ENCODE data around the gene NPTX2.
"Not testable (repeated sequence)": the region's sequence is repeated elsewhere in the genome, so short reads cannot be mapped to it uniquely, and the experiment has no call there.

Gene NPTX2, protein sequence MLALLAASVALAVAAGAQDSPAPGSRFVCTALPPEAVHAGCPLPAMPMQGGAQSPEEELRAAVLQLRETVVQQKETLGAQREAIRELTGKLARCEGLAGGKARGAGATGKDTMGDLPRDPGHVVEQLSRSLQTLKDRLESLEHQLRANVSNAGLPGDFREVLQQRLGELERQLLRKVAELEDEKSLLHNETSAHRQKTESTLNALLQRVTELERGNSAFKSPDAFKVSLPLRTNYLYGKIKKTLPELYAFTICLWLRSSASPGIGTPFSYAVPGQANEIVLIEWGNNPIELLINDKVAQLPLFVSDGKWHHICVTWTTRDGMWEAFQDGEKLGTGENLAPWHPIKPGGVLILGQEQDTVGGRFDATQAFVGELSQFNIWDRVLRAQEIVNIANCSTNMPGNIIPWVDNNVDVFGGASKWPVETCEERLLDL

DNA sequence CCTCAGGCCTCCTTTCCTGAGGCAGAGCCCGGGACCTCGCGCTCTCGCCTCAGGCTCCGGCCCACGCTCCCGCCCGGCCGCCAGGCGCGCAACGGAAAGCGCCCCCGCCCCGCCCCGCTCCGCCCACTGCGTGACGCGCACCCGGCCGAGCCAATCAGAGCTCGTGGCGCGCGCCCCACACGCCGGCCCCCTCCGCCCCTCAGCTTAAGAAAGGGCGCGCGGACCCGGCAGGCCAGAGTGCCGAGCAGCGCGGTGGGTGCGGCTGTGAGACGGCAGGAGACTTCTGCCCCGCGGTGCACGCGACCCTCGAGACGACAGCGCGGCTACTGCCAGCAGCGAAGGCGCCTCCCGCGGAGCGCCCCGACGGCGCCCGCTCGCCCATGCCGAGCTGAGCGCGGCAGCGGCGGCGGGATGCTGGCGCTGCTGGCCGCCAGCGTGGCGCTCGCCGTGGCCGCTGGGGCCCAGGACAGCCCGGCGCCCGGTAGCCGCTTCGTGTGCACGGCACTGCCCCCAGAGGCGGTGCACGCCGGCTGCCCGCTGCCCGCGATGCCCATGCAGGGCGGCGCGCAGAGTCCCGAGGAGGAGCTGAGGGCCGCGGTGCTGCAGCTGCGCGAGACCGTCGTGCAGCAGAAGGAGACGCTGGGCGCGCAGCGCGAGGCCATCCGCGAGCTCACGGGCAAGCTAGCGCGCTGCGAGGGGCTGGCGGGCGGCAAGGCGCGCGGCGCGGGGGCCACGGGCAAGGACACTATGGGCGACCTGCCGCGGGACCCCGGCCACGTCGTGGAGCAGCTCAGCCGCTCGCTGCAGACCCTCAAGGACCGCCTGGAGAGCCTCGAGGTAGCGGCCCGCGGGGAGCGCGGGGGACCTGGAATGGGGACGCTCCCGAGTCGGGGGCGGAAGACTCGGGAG lies at the start of gene NPTX2:
NPTX2 (plus strand) TSS at position 235 of the 909 bp plus-strand sequence; CDS start at position 412, 177 bp downstream.
- DNase-seq, result peak; percentile 53

DNA sequence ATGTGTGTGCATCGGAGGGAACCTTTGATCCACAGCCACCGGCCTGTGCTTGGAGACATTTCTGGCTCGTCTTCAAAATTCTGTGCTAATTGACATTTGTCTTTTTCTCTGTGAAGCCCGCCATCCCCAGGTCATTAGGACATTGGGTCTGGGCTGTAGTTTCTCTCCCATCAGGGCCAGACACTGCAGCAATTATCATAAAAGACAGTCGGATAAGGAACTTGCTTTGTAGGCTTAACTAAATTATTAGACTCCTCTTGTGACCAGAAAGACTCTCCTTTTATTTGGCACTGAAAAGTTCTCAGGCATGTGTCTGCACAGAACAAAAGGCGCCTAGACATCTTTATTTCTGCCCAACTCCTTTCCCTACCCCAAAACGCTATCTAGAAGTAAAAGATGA lies 49.1 kb upstream of the NPTX2 start:
- no peak for DNase-seq

DNA sequence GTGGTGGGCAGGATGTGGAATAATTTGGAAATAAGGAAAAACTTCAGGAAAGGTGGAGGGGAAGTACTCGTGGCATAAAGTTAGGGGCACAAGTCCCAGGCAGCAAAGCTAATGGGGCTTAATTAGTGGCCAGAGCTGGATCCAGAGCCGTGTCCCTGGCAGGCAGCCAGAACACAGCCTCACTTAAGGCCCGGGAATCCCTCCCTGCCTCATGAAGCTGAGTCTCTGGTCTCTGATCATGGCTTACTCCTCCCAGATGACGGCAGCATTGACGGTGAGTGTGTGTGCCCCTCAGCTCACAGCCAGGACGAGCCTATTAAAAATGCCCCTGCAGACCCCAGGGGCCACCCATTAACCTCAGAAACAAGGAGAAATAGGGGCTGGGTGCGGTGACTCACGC lies 48.2 kb upstream of the NPTX2 start:
- DNase-seq, result no peak

DNA sequence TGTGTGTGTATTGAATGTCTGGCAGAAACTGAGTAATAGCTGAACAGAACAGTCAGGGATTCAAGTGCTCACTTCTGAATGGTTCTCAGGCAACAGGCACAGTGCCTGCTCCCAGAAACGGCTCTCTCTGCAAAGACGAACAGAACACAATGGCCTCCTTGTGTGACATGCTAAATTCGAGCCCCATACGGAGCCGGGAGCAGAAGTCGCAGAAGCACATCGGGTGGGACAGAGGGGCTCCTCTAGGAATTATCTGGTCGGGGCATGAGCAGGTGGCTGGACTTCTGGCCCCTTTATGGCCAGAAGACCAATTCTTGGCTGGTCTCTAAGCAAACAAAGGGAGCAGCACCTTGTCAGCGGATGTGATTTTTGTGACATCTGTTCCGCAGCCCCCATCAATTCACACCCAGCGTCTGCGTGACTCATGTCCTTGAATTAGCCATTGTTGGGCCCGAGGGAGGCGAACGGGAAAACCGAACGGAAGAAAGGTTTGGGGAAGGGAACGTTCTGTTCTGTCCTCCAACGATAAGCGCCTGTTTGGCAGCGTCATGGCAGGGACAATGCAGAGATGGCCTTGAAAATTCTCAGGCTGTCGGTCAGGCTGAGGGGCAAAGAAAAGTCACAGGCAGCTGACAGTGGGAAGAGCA lies 47.3 kb upstream of the NPTX2 start:
- DNase-seq, result peak; percentile 2

DNA sequence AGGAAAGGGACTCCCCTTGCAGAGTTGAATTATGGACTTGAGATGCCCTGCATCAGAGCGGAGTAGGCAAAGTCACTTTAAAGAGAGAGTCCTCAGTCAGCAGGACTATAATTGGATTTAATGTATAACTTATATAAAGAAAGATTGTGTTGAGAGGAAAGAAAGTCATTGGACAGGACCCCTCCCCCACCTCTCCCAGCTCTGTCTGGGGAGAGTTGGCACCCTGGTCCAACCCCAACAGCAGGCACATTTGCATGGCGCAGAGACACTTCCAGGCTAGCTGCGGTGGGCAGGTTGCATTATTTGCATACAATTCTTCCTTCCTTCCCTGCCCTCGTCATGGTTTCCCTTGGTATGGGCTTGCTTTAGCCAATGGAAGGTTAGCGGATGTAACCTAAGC lies 46.1 kb upstream of the NPTX2 start:
- DNase-seq, result no peak

DNA sequence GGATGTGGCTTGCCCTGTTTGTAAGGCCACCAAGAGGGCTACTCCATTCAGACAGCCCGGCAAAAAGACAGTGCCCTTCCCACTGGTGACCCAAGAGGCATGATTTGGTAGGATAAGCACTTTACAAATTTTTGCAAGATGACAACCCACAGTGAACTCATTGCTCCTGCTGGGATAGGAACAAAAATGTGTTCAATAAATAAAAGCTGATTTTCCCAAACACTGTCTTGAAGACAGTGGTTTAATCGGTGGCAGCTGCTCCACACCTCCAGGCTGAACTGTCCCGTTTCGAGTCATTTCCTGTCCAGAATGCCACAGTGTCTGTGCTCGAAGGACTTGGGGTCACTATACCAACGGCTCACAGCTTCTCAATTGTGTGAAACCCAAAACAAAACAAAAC lies 45.1 kb upstream of the NPTX2 start:
- DNase-seq, result no peak

DNA sequence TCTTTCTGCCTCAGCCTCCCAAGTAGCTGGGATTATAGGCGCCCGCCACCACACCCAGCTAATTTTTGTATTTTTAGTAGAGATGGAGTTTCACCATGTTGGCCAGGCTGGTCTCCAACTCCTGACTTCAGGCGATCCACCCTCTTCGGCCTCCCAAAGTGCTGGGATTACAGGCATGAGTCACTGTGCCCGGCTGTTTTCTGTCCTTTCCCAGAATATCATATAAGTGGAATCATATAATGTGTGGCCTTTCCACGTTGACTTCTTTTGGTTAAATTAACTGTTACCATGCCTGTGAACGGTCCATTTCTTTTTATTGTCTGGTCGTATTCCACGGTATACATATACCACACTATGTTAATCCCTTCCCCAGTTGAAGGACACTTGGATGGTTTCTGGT lies 44.4 kb upstream of the NPTX2 start:
- DNase-seq, result not testable (repeated sequence)

DNA sequence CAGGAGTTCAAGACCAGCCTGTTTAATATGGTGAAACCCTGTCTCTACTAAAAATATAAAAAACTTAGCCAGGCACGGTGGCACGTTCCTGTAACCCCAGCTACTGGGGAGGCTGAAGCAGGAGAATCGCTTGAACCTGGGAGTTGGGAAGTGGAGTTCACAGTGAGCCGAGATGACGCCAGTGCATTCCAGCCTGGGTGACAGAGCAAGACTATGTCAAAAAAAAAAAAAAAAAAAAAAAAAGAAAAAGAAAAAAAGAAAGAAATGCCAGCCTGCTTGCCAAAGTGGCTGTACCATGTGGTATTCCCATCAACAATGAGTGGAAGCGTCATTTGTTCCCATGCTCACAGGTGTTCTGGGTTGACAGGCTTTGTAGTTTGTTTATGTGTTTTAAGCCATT lies 43.3 kb upstream of the NPTX2 start:
- DNase-seq, result no peak

DNA sequence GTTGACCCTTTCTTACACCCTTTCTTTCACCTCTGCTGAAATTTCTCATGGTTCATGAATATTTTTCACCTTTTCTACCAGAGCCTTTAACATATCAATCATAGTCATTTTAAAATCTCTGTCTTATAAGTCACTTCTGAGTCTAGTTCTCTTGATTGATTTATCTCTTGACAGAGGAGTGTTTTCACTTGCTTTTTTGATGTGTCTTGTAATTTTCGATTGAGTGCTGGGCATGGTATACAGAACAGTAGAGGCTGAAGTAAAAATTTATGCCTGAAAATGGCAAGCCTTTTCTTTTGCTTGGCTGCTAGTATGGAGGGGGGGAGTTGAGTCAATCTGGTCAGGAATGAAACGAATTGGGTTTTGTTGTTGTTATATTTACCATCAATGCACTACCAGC lies 41.2 kb upstream of the NPTX2 start:
- DNase-seq, result no peak

DNA sequence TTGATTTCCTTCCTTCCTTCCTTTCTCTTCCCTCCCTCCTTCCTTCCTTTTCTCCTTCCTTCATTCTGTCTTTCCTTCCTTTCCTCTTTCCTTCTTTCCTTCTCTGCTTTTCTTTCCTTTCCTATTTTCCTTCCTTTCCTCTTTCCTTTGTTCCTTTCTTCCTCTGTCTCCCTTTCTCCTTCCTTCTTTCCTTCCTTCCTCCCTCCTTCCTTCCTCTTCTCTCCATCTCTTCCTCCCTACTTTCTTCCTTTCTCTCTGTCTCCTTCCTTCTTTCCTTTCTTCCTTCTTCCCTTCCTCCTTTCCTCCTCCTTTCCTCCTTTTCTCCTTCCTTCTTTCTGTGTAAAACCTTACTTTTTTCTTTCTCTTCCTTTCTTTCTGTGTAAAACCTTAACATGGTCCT lies 32.3 kb upstream of the NPTX2 start:
- DNase-seq, result no peak

DNA sequence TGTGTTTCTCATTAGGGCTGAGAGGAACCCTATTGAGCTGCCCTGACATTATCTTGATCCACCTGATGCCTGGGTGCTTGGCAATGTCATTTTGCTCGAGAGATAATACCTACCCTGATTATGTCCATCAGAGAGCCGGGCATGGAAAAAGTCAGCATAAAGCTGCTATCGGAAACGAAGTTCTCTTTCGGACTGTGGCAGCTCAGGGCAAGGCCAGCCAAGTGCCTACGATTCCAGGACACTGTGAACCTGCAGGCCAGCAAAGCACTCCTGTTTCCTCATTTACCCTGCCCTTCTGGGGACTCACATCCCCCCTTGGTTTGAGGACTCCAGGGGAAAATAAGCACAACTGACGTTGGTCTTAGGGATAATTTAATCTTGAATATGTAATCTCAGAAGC lies 25.2 kb upstream of the NPTX2 start:
- no peak for DNase-seq

DNA sequence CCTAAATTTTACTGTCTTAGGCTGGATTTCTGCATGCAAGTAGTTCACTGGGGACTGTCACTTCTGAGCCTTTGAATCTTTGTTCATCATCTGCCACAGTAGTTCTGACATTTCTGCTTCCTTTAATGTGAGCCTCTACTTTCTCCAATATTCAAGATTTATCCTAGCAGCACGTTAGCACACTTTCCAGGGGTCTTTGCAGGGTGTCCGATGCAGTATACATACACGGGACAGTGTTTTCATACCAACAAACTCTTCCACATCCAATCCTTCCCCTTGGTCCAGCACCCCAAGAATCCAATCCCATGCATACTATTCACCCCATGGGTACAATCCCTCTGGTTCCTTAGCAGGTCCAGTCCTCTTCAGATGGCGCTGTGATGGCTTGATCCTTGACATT lies 22.7 kb upstream of the NPTX2 start:
- no peak for DNase-seq

DNA sequence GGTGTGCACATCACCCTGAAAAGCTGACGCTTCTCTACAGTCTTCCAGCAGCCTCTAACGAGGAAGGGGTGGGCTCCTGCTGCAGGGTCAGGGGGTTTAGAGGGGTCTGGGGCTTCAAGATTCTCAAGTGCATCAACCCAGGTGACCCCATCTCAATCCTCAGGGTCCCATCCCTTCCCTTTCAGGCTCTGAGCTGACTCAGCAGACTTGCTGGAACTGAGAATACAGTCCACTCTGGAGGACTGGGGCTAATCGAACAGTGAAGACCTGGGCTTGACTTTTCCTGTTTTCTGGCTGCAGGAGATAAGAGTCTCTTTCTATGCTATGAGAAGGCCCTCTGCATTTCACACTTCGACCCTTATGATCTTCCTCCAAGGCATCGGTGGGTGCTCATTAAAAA lies 22.3 kb upstream of the NPTX2 start:
- DNase-seq, result no peak

DNA sequence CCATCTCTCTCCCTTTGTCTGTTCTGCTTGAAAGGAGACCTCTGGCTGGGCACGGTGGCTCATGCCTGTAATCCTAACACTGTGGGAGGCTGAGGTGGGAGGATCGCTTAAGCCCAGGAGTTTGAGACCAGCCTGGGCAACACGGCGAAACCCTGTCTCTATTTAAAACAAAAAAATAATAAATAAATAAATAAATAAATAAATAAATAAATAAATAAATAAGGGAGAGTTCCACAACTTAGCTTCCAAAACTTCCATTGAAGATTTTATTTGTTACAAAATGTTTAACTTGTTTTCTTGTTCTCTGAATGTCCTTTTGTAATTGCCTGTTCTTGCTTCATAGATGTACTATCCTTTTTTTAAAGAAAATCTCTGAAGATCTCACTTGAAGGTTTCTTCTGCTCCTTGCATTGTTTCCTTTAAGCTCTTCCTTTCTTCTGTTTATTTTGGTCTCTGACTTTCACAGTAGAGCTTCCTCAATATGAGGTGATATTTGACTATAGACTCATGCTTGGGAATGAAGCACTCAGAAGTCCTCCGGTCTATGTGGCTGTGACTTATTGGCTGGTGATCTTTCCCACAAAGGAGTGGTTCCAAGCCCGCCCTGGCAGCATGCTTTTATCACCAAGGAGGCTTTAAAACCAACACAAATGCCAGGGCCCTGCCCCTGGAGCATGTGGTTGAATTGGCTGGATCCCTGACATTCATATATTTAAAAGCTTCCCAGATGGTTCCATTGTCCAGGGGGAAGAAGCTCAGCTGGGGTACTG lies 18.1 kb upstream of the NPTX2 start:
- no peak for DNase-seq

DNA sequence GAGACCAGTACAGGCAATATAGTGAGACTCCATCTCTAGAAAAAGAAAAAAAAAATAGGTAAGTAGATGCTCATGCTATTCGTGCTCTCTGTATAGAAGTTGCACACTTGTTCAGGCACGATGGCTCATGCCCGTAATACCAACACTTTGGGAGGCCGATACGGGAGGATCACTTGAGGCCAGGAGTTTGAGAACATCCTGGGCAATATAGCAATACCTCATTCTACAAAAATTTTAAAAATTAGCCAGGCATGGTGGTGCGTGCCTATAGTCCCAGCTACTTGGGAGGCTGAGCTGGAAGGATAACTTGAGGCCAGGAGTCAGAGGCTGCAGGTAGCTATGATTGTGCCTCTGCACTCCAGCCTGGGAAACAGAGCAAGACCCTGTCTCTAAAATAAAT lies 17.2 kb upstream of the NPTX2 start:
- no peak for DNase-seq

DNA sequence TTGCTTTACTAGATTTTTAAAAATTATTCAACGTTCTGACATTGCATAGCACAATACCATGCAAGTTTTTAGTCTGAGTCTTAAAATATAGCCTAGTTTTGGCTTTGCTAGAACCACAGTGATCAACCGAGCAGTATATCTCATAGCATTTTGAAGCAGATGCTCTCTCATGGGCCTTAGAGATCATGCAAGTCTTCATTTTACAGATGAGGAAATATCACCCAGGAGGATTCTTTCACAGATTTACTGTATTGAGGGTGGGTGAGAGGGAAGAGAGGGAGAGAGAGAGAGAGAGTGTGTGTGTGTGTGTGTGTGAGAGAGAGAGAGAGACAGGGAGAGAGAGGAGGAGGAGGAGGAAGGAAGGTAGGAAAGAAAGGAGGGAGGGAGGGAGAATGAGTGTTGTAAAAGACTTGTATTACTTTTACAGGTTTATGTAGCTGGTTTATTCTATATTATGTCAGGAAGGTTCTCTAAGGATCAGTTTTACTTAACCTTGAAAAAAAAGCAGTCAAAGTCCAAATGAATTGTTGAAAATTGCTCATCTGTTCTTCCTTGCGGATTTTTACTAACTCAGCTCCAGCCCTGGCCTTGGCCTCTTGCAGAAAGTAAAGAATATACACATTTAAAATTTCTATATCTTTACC lies 14.2 kb upstream of the NPTX2 start:
- DNase-seq, result no peak

DNA sequence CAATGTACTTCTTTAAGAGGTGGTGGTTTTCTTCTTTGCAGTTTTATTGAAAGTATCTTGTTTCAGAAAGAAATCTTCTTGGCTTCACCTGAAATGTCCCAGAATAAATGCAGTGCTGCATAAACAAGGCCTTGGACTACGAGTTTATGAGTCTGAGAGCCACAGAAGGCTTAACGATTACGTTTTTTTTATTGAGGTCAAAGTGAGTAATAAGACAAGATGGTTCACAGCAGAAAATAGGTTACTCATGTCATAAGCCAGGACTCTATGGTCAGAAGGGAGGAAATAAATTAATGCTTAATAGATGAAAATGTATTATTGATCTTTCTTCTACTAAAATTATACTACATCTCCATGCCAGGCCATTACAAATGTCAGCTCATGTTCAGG lies 13.7 kb upstream of the NPTX2 start:
- no peak for DNase-seq

DNA sequence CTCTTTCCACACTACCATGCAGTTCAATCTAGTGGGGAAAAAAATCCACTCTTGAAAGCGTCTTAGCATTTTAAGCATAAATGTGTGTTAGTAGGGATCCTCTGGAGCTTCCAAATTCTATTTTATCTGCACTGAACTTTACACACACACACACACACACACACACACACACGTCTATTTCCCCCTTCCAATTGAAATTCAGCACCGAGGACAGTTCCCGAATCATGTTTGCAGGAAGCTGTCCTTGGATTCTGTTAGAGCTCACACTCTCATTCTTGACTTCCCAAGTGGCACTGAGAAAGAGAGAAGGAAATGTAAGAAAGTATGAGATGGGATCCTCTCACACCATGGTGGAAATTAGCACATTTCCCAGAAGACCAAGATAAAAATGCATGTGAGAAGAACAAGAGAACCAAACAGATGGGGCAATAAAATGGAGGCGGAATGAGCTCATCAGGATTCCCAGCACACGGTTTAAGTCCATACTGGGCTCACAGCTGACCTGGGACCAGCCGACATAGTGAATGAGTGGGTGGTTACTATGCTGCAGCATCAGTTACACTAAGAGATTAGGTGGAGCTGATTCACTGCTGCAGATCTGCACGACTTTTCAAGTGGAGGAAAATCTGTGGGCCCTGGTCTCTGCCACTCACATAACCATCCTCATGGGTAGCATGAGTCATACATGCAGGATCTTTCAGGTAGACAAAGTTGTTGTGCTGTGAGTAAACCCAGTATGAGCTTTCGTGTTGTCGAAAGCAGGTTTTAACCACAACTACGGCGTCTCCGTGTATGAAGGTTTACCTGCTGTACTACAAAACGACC lies 3.3 kb upstream of the NPTX2 start:
- no peak for DNase-seq

DNA sequence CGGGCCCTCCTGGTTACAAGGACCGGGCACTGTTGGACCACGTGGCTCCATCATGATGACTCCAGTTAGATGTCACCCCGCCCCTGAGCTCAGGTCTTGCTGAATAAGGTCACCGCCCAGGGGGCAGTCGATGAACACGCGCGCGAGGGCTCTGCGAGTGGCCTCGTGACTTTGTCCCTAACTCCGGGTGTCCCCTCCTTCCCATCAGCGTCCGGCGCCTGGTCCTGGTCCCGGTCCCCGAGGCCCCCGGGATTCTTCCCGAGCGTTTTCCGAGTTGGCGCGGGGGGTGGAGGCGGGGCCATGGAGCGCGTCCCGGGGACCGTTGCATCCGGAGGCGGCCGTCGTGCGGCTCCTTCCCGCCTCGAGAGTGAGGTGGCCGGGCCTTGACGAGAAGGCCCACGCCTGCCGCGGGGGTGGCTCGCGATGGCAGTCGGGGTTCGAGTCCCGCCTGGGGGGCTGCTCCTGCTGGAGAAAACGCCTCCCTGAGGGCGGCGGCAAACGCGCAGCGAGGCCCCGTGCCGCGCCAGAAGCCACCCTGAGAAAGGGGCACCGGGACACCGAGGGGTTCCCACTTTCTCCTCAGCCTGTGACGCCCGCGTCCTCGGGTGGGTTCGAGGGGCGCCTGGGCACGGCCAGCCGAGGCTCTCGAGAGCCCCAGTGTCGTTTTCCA lies 569 bp upstream of the NPTX2 start:
- DNase-seq, result no peak

DNA sequence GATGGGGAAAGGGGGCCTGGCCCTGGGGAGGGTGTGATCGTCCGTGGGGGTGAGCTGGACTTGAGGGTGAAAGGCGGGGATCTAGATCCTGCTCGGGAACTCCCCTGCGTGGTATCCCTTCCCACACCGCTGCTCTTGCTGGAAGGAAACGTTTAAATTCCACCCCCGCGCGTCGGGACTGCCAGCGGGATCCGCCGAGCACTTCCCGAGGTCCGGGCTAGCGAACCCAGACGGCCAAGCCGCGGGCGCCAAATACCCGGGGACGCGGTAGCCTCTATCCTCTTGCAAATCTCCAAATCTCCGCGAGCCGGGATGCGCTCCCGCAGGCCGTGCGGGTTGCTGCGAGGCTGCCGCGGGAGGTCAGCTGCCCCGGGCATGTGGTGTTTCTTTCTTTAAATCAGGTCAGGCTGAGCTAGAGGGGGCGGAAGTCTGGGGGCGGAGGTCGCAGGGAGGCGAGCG lies 904 bp downstream of the NPTX2 start:
- no peak for DNase-seq

DNA sequence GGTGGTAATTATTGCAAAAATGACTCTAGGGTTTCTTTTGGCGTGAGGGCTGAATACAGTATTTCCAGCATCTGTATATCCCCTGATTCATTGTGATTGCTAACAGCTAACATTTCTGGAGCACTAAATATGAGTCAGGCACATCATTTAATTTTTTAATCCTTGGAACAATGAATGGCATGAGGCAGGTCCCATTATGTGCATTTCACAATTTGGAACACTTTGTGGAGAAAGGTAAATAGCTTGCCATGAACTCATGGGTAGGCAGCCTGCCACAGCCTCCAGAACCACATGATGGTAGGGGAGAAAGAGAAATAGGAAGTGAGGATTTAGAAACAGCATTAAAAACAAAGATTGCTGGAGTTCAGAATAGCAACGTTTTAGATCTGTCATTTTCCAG lies 1.7 kb downstream of the NPTX2 start:
- no peak for DNase-seq
